SU-DHL-6 (cell line): Measurements from ENCODE around the gene REM1.

ENCODE experiments used
- H2AFZ ChIP-seq: fragments of 200-600 bp; sonication (generic); 2 replicates; pipeline ENCODE4 v1.6.1; 2014; ENCODE audit warnings: low read depth, mild to moderate bottlenecking, moderate library complexity, mixed read lengths, antibody characterized with exemption, low read length; ENCODE audit not compliant: severe bottlenecking
- H3F3A ChIP-seq: fragments of 200-600 bp; shearing (Covaris generic); 2 replicates; pipeline ENCODE4 v1.6.0; 2016; ENCODE audit warnings: antibody characterized with exemption, mild to moderate bottlenecking; ENCODE audit not compliant: insufficient read depth
- H3K27ac ChIP-seq: fragments of 200-600 bp; sonication (generic); 2 replicates; pipeline ENCODE4 v1.5.1; 2016; ENCODE audit warnings: low read depth, mild to moderate bottlenecking, low read length, moderate library complexity, mixed read lengths
- H3K27me3 ChIP-seq: fragments of 200-600 bp; sonication (generic), shearing (Covaris generic); 2 replicates; pipeline ENCODE4 v1.6.0; 2014; ENCODE audit warnings: mild to moderate bottlenecking, low read length
- H3K36me3 ChIP-seq: fragments of 200-600 bp; sonication (generic); 2 replicates; pipeline ENCODE4 v1.6.1; 2014; ENCODE audit warnings: mild to moderate bottlenecking, low read length, mixed read lengths
- H3K4me2 ChIP-seq: fragments of 300-600, 200-600 bp; shearing (Covaris generic), sonication (generic); 2 replicates; pipeline ENCODE4 v1.6.0; 2014; ENCODE audit warnings: low read length, low read depth, mild to moderate bottlenecking; ENCODE audit not compliant: poor library complexity, severe bottlenecking
- H3K4me3 ChIP-seq: fragments of 200-600 bp; sonication (generic); 2 replicates; pipeline ENCODE4 v1.5.1; 2014; ENCODE audit warnings: antibody characterized with exemption, low read length, mild to moderate bottlenecking, mixed read lengths; ENCODE audit not compliant: insufficient read depth, poor library complexity, severe bottlenecking
- H3K79me2 ChIP-seq: fragments of 200-600 bp; sonication (generic); 2 replicates; pipeline ENCODE4 v1.6.1; 2014; ENCODE audit warnings: mild to moderate bottlenecking, low read length, moderate library complexity; ENCODE audit not compliant: insufficient read depth
- H3K9ac ChIP-seq: fragments of 200-600 bp; sonication (generic); 2 replicates; pipeline ENCODE4 v1.7.0; 2014; ENCODE audit warnings: mild to moderate bottlenecking, low read length
- H3K9me2 ChIP-seq: fragments of 200-600 bp; sonication (generic); replicated peaks from 2 replicates; pipeline ENCODE4 v1.6.1; 2014; ENCODE audit warnings: low read length; ENCODE audit not compliant: insufficient read depth
- H3K9me3 ChIP-seq: fragments of 200-600 bp; sonication (generic); 2 replicates; pipeline ENCODE4 v1.6.1; 2014; ENCODE audit warnings: low read length, mixed read lengths; ENCODE audit not compliant: insufficient read depth
- H4K20me1 ChIP-seq: fragments of 200-600 bp; sonication (generic); 2 replicates; pipeline ENCODE4 v1.6.1; 2014; ENCODE audit warnings: low read depth, mild to moderate bottlenecking, antibody characterized with exemption, low read length, moderate library complexity, mixed read lengths
- EZH2phosphoT487 ChIP-seq: fragments of 200-600 bp; sonication (generic), shearing (Covaris generic); conservative IDR thresholded peaks from 2 replicates; pipeline ENCODE4 v1.6.1; 2018; ENCODE audit warnings: mild to moderate bottlenecking, antibody characterized with exemption, low read length, moderate library complexity, mixed read lengths
- TF ChIP-seq, protein P1 (sequence below): fragments of 200-600 bp; sonication (generic); IDR thresholded peaks from one replicate; pipeline ENCODE4 v1.5.1; 2017; ENCODE audit warnings: antibody characterized with exemption, mild to moderate bottlenecking, low read length, moderate library complexity; ENCODE audit not compliant: insufficient read depth, poor library complexity, severe bottlenecking

Gene REM1

DNA sequence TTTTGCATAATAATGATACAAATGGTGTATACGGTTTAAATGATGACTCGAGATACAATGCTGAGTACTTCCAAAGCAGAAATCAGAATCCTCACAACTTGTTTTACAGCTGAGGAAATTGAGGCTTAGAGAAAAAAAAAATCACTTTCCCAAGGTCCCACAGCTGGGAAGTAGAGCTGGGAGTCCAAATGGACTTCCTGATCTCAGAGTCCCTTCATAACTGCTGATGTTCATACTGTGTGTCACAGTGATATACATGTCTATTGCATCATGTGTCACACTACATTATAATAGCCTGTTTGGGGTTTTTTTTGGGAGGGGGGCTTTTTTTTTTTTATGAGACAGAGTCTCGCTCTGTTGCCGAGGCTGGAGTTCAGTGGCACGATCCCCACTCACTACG is 47.6 kb downstream of the REM1 start:
- Histone ChIP-seq H3K36me3 (no peaks in the 10 kb centered on the region; the same call in 1 of the 2 replicates), H3K27ac (no peak overlapping the region), H3K9me3 (no peaks in the 10 kb centered on the region), H3K4me3 (no peak overlapping the region), H3K4me2 (no peak overlapping the region), H3K9me2 (no peaks in the 10 kb centered on the region), H3K79me2 (peaks cover 62% of the 10 kb centered on the region), H3K9ac (no peak overlapping the region), H3K27me3 (no peaks in the 10 kb centered on the region), H3F3A (no peaks in the 10 kb centered on the region), H4K20me1 (no peaks in the 10 kb centered on the region), H2AFZ (no peak overlapping the region)
- TF ChIP-seq, protein P1, sequence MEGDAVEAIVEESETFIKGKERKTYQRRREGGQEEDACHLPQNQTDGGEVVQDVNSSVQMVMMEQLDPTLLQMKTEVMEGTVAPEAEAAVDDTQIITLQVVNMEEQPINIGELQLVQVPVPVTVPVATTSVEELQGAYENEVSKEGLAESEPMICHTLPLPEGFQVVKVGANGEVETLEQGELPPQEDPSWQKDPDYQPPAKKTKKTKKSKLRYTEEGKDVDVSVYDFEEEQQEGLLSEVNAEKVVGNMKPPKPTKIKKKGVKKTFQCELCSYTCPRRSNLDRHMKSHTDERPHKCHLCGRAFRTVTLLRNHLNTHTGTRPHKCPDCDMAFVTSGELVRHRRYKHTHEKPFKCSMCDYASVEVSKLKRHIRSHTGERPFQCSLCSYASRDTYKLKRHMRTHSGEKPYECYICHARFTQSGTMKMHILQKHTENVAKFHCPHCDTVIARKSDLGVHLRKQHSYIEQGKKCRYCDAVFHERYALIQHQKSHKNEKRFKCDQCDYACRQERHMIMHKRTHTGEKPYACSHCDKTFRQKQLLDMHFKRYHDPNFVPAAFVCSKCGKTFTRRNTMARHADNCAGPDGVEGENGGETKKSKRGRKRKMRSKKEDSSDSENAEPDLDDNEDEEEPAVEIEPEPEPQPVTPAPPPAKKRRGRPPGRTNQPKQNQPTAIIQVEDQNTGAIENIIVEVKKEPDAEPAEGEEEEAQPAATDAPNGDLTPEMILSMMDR, result no peak
- no peak for TF ChIP-seq EZH2phosphoT487

- Histone ChIP-seq H3K4me2 (no peak overlapping the region), H2AFZ (no peak overlapping the region), H3K36me3 (peaks cover 4% of the 10 kb centered on the region; the same call in 1 of the 2 replicates), H3F3A (no peaks in the 10 kb centered on the region), H3K9ac (no peak overlapping the region), H3K9me2 (no peaks in the 10 kb centered on the region), H3K9me3 (no peaks in the 10 kb centered on the region), H3K4me3 (no peak overlapping the region), H3K27ac (no peak overlapping the region), H3K79me2 (peaks cover 60% of the 10 kb centered on the region), H4K20me1 (no peaks in the 10 kb centered on the region), H3K27me3 (no peaks in the 10 kb centered on the region)
- TF ChIP-seq EZH2phosphoT487, result no peak
- TF ChIP-seq, protein P1, result no peak
These were observed 48.5 kb downstream of the REM1 start for GRCh38 chr20:31523361-31524283.

- no peak overlapping the region for H3K4me3 ChIP-seq
- H3K79me2 ChIP-seq, result peaks cover 27% of the 10 kb centered on the region
- H3K4me2 ChIP-seq, result no peak overlapping the region
- no peaks in the 10 kb centered on the region for H3K9me3 ChIP-seq
- H3K27me3 ChIP-seq, result no peaks in the 10 kb centered on the region
- H3K27ac ChIP-seq, result no peak overlapping the region
- TF ChIP-seq EZH2phosphoT487, result no peak
- TF ChIP-seq, protein P1, result no peak
- H3F3A ChIP-seq, result no peaks in the 10 kb centered on the region
- H3K9me2 ChIP-seq, result no peaks in the 10 kb centered on the region
- no peak overlapping the region for H2AFZ ChIP-seq
- H3K36me3 ChIP-seq, result peaks cover 4% of the 10 kb centered on the region; the same call in 1 of the 2 replicates
- no peaks in the 10 kb centered on the region for H4K20me1 ChIP-seq
- no peak overlapping the region for H3K9ac ChIP-seq
These were observed 52.2 kb downstream of the REM1 start for GRCh38 chr20:31527266-31527665.
